ENCODE measurements around the gene TBX4.

Gene TBX4

DNA sequence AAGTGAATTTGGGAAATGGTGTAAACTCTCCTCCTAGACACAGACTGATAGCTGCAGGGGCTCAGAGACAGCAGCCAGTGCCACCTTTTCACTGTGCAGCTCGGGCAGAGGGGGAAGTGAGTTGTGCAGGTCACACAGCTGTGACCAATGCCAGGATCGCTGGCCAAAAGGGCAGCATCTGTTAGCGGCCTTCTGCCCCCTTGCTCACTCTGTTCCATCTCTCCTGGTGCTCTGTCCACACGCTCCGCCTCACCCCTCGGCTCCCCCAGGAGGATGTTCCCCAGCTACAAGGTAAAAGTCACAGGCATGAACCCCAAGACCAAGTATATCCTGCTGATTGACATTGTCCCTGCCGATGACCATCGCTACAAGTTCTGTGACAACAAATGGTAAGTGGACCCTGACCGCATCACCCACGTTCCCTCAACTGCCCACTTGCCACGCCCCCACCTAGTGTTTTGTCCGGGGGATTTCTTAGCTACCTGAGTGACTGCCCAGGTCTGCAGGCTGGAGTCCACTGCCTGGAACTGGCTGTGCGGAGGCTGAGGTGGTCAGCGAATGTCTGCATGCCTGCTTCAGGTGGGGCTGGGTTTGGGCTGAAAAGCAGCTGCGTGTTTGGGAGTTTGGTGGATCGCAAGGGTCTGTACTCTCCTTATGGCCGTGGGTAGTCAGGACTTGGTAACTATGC lies 13.5 kb downstream of the TBX4 start:
- no peak for DNase-seq (ENCODE audit: low read depth in 2 of 2)

DNA sequence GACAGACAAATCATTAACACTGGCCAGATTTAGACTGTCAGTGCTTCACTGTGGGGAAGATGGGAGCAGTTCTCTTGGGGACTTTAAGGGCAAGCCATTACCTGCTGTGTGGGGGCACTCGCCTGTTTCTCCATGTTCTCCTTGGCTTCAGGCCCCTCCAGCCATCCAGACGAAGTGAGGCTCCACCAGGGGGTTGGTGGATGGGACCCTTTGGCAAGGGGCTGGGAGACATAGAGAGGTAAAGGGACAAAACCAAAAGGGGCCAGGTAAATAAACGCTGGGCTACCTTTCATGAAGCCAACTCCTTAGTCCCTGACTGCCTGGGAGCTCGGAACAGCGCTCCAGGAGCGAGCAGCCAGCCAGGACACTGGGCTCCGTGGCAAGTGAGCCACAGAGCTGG lies 14.0 kb downstream of the TBX4 start:
- no peak for DNase-seq (ENCODE audit: low read depth in 2 of 2)

DNA sequence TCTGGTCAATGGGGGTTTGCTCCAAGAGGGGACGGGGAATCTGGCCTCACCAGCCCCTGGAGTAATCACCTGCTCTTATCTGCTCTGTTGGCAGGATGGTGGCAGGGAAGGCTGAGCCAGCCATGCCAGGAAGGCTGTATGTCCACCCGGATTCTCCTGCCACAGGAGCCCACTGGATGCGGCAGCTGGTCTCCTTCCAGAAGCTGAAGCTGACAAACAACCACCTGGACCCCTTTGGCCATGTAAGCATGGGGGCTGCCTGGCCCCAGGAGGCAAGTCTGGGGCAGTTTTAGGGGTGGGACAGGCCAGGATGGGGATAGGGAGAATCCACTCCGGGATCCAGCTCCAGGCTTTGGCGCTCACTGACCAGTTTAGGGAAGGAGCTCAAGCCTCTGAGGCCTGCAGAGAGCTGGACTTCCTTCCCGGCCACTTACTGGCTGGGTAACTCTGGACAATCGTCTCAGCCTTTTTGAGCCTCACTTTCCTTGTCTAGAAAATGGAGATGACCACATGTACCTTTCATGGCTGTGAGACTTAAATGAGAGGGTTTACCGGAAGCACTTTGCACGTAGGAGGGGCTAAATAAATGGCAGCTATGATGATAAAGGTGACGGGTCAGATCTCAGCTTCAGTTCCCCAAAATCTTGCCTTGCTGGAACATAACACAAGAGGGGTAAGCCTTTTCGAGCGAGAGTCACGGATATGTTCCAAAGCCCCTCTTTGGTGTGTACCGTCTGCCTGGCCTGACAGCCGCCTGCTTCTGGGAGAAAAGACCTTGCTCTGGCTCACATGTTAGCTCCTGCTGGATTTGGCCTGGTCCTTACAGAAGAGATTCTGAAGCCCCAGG lies 15.4 kb downstream of the TBX4 start:
- DNase-seq (ENCODE audit: low read depth in 2 of 2): no peak

DNA sequence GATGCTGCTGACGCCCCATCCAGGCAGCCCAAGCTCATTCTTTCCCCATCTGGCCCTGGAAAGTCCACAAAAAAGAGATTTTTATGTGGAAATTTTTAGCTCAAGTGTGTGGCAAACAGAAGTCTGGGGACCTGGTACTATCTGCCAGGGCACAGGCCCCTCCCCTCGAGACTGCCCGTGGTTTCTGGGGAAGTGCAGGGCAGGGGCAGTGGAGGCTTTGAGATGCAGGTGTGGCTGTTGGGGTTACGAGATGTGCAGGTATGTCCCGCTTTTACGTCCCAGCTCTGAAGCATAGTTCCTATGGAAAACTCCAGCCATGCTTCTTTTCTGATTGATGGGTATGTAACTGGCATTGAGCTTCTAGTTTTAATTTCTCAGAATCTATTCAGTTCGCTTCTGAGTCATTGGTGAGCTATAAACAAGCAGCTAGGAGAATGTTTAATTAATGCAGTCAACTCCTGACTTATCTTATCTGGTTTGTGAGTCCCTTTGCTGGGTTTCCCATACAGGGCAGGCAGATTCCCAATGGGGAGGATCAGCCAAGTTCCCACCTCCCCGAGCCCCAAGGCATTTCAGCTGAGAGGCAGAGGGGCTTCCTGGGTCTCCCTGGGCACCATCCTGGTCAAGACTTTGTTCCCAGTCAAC lies 16.2 kb downstream of the TBX4 start:
- no peak for DNase-seq (ENCODE audit: low read depth in 2 of 2)

DNA sequence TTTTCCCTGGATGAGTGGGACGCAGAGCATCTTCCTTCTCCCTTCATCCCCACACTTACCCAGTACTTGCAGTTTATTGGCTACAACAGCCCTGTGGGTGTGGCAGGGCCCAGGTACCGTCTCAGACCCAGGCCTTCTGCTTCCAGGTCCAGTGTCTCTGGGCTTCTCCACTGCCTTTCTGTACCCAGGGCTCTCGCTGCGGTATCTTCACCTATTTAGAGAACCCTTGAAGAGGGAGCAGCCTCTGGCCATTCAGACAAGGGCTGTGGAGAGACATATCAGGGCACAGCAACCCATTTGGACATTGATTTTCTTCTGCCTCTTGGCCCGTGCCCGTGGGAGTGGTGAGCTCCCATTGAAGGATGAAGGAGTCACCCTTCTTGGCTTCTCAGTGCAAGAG lies 17.3 kb downstream of the TBX4 start:
- DNase-seq (ENCODE audit: low read depth in 2 of 2): no peak

DNA sequence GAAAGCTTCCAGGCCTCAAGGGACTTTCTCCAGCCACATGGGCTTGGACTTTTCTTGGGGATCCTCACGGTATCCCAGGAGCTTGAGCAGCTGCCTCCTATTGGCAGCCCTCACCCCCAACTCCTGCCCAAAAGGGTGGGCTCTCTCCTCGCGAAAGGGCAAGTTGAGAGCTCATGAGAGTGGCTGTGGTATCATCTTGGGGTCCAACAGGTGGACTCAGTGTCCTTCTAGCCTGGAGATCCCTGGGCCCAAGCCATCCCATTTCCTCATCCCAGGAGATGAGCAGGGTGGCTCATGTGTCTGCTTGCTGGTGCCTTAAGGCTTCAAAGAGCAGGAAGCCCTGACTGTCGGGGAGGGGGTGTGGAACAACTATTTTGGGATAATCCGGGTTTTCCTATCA lies 17.7 kb downstream of the TBX4 start:
- no peak for DNase-seq (ENCODE audit: low read depth in 2 of 2)

DNA sequence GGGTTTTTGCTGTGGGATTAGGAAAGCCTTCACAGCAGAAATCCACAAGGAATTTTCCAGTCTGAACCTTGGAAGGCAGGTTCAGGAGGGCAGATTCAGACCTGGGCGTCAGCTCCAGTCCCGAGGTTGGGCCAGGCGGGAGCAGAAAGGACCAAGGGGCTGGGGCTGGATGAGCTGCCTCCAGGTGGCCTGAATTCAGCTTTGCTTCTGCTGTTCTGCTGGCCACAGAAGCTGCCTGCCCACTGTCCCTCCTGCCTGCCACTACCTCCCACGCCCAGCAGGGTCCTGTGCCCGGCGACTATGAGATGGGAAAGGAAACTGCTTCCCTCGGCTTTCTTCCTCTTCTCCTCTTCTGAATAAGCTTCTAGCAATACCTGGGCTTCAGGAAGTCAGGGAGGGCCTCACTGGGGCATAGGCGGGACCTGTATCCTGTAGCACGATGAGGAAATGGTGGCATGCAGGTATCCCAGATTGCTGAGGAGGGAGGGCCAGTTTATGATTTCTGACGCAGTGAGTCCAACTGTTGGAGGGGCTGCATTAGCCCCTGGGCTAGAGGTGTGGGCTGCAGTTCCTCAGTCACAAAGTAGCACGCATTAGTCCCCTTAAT lies 18.4 kb downstream of the TBX4 start:
- no peak for DNase-seq (ENCODE audit: low read depth in 2 of 2)

DNA sequence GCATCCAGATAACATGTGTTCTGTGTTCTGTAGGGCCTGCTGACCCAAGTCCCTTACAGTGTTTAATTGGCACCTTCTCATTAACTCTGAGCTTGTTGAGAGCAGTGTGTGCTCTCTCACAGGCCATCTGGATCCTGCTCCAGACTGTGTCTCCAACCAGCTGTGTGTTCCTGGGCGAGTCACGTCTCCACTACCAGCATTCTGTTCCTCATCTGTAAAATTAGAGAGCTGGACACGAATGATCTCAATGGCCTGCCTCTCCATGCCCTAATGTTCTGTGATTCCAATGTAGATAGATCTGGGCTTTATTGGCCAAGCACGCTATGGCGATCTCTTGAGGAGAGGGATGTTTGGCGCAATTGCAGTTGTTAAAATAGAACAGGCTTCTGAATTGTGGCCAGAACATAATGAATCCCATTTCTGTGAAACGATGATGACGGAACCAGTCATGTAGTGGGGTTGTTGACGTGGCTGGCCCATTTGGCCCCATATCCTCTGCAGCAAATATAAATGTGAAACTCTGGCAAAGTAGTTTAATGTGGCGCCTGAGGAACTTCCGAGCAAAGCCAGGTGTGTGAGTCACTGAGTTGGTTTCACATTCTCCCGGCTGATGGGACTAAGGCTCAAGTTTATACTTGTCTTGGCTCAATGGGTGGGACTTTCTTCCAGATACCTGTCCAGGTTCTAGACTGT lies 22.2 kb downstream of the TBX4 start:
- DNase-seq (ENCODE audit: low read depth in 2 of 2): no peak

DNA sequence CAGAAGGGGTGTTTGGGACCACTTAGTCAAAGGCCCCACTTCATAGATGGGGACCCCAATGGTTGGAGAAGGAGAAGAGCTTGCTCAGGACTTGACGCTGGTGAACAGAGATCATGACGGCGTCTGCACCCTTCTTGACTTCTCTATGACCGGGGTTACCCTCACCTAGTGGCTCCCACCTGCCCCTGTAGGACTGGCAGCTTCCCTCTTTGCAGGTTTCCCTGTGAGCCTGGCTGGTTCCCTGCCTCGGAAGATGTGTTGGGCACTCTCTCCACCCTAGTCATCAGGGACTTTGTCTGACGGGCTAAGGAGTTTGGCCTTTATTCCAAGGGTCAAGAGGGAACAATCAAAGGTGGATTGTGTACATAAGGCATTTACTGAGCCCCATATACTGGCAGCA lies 22.7 kb downstream of the TBX4 start:
- DNase-seq (ENCODE audit: low read depth in 2 of 2): no peak

DNA sequence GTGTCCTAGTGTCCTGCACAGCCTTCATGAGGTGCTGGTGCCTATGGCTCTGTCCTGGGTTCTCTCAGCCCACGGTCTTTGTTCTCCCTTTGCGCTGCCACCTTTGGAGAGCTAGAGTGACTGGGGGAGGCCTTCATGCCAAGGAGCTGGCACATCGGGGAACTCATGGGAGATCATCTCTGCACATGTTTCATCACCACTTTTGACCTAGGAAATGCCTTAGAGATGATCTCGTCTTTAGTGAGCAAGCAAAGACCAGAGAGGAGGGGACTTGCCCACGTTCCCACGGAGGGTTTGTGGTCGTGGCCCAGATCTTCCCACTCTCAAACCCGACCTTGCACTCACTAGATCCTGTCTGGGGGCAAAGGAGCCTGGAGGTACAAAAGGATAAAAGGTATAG lies 23.5 kb downstream of the TBX4 start:
- no peak for DNase-seq (ENCODE audit: low read depth in 2 of 2)

DNA sequence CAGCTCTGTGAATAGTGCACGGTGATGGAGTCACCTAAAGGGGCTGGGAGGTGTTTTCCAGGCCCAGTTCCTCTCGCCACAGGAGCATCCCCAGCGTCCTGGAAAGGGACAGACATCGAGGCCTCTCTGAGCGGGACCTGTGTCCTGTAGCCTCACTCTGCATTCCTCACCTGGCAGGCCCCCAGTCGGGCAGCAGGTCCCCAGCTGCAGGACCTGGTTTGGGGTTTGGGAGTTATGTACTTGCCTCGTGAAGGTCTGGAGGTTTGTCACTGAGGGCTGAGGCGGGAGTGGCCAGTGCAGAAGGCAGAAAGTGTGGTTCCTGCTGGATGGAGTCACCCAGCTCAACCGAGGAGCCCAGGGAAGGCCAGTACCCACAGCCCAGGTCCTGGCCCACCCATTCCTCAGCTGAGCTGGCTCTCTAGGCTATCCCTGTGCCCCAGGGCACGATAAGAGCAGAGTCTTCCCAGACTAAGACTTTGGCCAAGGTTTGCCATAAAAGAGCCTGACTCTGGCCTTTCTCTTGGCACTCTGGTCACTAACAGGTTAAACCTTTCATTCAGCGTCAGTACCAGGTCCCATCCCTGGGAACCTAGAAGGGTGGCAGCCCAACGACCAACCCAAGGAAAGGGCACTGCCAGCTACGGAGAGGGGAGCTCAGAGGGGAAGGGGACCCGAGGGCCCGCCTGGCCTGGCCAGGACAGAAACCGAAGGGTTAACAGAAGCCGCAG lies 24.4 kb downstream of the TBX4 start:
- no peak for DNase-seq (ENCODE audit: low read depth in 2 of 2)

DNA sequence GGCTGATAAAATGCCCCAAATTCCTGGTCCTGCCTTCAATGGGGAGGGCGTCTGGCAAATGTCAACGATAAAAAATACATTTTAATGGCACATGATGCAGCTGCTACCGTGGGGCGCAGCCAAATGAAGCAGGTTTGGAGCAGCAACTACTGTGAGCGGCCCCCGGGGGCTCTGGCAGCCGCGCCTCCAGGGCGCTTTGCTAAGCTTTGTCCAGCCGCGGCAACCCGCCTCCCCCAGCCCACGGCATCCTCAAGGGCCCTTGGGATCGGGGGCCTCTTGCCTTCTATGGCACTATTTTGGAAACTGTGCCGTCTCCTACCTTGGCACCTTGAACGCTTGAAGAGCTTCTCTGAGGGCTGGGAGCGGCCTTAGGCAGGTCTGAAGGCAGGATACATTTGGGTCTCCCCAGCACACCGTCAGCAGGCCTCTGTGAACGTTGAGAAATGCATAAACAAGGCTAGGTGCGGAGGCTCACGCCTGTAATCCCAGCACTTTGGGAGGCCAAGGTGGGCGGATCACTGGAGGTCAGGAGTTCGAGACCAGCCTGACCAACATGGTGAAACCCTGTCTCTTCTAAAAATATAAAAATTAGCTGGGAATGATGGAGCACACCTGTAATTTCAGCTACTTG lies 25.1 kb downstream of the TBX4 start:
- DNase-seq (ENCODE audit: low read depth in 2 of 2): no peak

DNA sequence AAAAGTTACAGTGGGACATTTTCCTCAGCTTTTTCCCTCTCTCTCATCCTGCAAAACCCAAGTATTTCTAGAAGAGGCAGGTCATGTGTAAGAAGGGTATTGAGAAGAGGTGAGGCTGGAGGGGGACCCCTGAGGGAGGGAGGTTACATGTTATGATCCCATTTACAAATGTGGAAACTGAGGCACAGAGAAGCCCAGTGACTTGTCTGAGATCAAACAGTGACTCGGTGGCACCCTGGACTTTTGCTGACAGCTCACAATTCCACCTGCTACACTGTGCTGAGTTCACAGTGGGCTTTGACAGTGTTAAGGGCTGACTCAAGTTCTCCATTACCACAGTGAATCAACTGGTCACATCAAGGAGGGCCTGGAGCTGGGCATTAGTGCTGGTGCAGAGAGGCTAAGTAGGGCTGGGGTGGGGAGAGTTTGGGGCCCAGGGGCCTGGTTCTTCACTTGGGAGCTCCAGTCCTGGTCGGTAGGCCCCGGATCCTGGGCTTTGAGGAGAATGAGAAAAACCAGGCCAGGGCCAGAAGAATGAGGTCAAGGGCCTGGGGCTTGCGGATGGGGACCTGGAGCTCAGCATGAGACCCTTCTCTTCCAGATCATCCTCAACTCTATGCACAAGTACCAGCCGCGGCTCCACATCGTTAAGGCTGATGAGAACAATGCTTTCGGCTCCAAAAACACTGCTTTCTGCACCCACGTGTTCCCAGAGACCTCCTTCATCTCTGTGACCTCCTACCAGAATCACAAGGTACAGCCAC lies 26.0 kb downstream of the TBX4 start:
- DNase-seq (ENCODE audit: low read depth in 2 of 2): no peak

DNA sequence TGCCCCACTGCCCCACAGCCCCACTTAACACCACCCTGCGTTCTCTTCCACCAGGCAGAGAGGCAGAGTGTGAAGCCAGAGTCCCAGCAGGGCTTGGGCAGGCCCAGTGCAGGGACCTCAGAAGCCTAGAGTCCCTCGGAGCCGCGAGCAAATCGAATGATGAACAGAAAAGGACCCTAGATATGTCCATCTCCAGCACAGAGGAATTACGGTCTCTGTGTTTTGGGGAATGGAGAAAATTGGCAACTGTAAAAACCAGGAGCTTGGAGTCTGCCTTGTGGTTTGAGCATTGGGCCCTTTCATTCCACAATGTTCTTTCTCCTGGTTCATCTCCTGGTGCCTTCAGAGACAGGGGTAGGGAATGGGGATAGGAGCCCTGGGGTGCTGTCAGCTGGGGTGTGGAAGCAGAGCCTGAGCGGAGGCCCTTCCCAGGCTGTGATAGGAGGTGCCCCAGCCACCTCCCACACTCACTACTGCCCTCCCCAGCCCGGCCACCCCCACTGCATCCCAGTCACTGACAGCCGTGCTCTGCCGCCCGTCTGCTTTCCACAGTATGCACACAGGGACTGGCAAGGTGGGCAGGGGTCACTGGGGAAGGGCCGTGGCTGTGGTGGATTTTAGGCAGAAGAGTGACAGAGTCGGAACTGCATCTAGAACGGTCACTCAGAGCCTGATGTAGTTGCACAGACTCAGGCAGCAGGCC lies 26.7 kb downstream of the TBX4 start:
- DNase-seq (ENCODE audit: low read depth in 2 of 2): no peak

DNA sequence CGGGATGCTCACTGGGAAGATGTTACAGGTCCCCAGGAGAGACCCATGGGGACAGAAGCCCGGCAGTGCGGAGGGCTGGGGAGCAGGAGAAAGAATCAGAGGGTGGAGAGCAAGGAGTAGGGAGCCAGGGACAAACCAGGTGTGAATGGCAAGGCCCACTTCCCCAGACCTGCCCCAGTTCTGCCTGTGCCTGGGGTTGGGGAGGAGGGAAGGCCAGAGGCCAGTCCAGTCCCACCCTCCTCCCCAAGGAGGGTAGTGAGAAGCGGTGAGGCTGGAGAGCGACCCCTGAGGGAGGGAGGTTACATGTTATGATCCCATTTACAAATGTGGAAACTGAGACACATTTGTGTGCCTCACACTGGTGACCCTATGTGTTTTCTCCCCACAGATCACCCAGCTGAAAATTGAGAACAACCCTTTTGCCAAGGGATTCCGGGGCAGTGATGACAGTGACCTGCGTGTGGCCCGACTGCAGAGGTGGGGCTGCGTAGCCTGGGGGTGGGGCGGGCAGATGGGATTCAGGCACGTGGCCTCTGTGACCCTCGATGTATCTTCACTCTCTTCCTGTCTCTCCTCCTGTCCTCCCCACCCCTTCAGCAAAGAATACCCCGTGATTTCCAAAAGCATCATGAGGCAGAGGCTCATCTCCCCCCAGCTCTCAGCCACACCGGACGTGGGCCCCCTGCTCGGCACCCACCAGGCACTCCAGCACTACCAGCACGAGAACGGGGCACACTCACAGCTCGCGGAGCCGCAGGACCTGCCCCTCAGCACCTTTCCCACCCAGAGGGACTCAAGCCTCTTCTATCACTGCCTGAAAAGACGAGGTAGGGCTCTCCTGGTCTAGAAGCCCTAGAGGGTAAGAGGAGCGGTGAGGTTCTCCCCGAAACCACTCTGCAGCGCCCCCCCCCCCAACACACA lies 27.5 kb downstream of the TBX4 start:
- DNase-seq (ENCODE audit: low read depth in 2 of 2): no peak

DNA sequence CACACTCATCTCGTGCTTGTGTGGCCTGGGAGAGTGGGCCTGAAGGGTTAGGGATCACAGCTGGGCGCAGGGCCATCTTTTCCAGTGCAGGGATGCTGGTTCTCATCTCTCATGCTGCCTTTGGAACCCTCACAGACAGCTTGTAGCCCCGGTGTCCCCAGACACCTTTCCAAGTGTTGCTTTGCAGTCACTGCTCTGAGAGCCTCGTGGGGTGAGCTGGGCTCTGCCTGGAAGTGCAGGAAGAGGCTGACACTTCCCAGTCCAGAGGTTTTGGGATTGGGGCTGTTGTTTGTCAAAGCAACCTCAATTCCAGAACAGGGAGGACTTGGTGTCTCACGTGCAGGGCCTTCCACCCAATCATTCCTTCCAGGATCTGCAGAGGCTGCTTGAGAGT lies 28.2 kb downstream of the TBX4 start:
- DNase-seq (ENCODE audit: low read depth in 2 of 2): no peak

DNA sequence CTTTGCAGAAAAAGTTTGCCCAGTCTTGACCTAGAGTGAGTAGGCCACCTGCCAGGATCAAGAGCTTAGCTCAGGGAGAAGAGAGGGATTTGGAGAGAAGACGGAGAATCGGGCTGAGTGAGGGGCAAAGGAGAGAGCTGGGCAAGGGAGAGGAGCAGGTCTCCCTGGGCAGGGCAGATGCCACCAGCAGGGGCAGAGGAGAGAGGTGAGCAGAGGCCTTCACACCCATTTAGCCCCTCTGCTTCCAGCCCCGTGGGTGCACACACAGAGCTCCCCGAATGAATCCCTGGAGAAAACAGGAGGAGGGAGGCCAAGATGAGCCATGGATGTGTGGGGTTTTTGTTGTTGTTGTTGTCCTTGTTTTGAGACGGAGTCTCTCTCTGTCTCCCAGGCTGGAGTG lies 29.2 kb downstream of the TBX4 start:
- no peak for DNase-seq (ENCODE audit: low read depth in 2 of 2)

DNA sequence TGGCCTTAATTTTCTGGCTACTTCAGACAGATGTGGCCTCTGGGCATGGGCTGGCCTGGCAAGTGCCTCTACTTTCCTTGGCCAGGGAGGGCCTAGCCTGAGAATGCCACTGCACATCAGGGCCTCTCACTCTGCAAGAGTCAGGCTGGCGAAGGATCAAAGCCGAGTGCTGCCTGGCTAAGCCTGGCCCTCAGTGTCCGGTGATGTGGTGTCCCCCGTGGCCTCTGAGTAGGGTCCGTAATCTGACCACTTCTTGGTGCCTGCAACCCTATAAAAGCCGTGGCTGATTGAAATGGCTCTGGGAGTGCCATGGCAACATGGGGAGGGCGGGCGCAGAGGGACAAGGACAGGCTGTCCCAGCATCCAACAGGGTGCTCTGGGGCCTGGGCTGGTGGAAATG lies 30.2 kb downstream of the TBX4 start:
- DNase-seq (ENCODE audit: low read depth in 2 of 2): no peak

Measured in stimulated activated CD8-positive, alpha-beta memory T cell treated with anti-CD3 and anti-CD28 coated beads, Interleukin-2, amount 100 ng/mL, for 48 hours (primary cell).